Posterior cingulate gyrus (tissue), 11 donors: Measurements from ENCODE around the gene SLC5A9.
A peak's percentile ranks its signal among the peaks of the same experiment; 100 is the strongest.
"Not testable (repeated sequence)": the region's sequence is repeated elsewhere in the genome, so short reads cannot be mapped to it uniquely, and the experiment has no call there.

Experiments used
- DNase-seq, 10 donors: peaks; one replicate each; pipeline versions ENCODE4 v3.0.0 to v3.0.0-alpha.2; 2020 to 2021; ENCODE audit warnings: mixed read lengths in 3 of 10
- intact Hi-C: fragments of 100-400 bp; cut with DNase I; formaldehyde crosslinking; loops from one replicate; pipeline ENCODE4 v1.15.1; 2023

Gene SLC5A9

DNA sequence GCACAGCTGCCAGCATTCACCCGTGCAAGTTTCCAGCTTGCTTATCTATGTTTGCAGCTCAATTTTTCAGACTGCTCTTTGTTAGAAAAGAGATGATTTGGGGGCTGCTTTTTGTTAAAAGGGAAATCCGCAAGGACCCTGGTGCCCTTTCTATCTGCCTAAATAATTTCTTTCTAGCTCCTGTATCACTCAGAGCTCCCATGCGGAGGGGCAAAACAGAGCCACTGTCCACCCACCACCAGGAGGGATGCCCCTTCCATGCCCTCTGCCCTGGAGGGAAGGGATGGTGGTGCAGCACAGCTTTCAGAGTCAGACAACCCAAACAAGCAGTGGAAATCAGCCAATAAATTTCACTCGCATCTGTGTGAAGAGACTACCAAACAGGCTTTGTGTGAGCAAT lies 13.9 kb upstream of the SLC5A9 start:
- intact Hi-C loops = no loop called here
- no peak for DNase-seq

DNA sequence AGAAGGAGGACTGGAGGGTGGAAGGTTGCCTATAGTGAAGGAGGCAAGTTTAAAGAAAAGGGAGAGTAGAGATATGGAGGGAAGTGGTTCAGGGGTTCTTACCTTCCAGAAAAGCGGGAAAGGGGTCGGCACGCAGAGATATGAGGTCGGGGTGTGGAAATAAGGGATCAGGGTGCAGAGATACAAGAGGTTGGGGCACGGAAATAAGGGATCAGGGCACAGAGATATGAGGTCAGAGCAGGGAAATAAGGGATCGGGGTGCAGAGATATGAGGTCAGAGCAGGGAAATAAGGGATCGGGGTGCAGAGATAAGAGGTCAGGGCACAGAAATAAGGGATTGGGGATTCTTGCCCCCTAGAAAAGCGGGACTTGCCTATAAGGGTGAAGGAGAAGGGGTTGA lies 9.1 kb upstream of the SLC5A9 start:
- DNase-seq, intact Hi-C loops: not testable (repeated sequence)

DNA sequence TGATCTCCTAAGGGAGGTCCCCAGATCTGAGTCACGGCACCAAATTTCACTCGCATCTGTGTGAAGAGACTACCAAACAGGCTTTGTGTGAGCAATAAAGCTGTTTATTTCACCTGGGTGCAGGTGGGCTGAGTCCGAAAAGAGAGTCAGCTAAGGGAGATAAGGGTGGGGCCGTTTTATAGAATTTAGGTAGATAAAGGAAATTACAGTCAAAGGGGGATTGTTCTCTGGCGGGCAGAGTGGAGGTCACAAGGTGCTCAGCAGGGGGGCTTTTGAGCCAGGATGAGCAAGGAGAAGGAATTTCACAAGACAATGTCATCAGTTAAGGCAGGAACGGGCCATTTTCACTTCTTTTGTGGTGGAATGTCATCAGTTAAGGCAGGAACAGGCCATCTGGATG lies 8.2 kb upstream of the SLC5A9 start:
- DNase-seq, intact Hi-C loops: not testable (repeated sequence)

DNA sequence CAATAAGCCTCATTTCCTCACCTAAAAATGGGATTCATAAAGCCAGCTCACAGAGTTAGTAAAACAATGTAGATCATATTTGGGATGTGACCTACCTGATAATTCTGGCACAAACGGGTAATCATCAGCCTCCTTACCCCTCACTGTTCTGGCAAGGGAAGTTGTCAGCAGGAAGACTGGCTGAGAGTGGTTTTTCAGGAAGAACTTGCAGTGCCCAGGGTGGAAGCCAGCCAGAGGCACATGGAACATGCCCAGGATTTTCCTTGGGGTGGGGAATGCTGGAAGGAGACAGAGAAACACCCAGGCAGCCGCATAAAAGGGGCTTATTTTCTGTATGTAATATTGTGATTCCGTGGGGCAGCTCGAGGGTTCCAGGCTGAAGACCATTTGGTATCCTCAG lies 7.7 kb upstream of the SLC5A9 start:
- intact Hi-C loops = no loop called here
- DNase-seq = peak in 7 of 10 donors; percentile 20 to 88 (median 45)

DNA sequence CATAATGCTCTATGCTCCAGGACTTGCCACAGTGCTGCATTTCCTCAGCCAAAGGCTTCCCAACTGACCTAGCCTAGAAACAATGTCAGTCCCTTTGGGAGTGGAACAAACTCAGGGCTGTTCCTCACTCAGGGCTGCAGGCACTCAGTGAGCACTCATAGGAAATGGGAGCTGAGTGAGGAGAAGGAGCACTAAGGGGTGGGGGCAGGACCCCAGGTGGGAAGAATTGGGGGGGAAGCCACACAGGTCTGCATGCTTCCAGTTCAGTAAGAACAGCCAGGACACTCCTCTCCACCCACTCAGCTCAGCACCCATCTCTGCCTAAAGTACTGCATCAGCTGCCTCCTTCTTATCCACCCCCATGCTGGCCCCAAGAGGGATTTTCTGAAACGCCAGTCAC lies 7.3 kb upstream of the SLC5A9 start:
- intact Hi-C loops = no loop called here
- peak in 4 of 10 donors; percentile 11 to 42 (median 35) for DNase-seq

DNA sequence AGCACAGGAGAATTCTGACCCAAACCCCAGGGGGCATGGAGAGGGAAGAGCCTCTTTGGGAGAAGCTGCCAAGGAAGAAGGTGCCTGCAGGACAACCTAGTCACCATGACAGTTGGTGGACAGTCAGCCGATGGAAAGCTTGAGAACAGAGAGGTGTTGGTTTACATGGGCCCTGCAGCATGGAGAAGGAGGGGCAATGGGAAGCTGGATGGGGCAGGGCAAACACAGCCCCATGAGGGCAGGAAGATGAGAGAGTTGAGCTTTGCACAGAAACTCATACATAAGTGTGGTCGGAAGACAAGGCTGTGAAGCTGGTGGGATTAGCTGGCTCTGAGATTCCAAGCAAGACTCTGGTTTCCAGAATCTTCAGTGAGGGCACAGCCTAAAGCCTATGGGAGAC lies 6.6 kb upstream of the SLC5A9 start:
- intact Hi-C loops = no loop called here
- DNase-seq = no peak

DNA sequence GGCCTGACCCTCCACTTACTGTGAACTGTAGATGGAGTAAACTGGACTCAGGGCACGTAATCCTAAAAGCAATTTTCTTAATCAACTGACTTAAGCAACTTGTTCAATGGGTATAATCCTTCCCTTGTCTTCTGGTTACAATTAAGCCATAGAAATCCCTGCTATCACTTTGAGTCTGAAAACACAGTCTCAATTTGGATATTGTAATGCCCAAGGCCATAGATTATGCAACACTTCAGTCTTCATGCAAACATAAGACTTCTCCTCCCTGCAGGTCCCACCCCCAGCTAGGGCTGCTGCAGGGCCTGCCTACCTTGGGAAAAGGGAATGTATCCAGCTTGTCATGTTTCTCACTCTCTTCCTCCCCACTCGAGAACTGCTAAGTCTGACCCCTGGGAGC lies 6.2 kb upstream of the SLC5A9 start:
- no peak for DNase-seq
- intact Hi-C loops = no loop called here

DNA sequence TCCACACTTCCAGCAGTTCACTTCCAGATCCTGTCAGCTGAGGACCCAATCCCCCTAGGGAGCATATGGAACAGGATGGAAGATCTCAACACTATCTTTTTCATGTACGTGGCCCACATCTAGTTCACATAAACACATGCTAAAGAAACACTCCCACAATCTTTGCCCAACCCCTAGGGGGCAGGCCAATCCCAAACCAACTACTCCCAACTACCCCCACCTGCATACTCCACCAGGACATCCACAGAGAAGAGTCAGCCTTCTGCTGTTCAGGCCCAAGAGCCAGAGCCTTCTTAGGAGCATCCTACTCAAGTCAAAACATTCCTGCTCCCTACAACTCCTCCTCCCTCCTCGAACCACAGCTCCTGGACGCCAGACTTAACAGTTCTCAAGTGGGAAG lies 5.6 kb upstream of the SLC5A9 start:
- intact Hi-C loops = no loop called here
- no peak for DNase-seq

DNA sequence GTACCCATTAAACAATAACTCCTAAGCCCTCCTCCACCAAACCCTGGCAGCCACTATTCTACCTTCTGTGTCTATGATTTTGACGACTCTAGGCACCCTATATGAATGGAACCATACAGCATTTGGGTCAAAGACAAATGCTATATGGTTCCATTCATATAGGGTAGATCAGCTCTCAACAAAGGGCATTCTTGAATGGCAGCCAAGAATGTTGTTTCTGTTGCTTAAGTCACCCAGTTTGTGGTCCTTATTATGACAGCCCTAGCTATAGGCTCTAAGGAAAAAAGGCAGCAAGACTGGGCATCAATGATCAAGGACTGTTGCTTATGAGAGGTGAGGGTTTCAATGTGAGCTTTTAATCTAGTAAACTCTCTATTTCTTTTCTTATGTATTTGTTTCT lies 4.7 kb upstream of the SLC5A9 start:
- no peak for DNase-seq
- intact Hi-C loops = no loop called here

DNA sequence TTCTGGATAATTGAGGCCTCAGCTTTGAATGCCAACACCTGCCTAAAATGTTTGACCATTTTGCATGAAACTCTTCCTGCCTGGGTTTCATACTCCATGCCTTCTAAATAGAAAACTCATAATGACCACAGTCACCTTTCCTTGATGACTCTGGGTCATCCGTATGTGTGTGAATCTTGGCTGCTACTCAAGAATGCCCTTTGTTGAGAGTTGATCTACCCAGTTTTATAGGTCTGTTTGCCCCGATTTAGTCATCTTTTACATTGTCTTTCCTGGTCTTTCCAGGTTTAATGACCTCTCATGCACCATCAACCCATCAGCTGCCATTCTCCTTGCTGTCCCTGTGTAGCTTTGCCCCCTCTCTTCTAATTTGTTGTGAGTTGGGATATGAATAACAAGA lies 2.7 kb upstream of the SLC5A9 start:
- intact Hi-C loops = no loop called here
- DNase-seq = no peak

DNA sequence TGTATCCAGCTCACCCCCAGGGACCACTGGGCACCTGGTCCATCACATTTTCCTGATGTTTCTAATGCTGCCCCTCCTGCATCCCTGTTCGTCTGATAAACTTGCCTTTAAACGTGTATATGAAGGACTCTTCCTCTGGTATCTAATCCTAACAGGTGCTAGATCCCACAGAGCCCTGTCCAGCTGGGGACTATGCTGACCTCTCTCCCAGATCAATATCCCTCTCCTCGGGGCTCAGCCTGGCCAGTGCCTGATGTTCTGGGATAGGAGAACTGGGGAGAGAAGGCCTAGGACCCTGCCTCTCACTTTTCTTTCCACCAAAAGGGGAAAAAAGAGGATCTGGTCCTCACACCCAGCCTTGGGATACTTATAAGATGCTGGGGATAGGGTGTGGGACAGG lies 1.4 kb upstream of the SLC5A9 start:
- DNase-seq = no peak
- intact Hi-C loops = no loop called here

DNA sequence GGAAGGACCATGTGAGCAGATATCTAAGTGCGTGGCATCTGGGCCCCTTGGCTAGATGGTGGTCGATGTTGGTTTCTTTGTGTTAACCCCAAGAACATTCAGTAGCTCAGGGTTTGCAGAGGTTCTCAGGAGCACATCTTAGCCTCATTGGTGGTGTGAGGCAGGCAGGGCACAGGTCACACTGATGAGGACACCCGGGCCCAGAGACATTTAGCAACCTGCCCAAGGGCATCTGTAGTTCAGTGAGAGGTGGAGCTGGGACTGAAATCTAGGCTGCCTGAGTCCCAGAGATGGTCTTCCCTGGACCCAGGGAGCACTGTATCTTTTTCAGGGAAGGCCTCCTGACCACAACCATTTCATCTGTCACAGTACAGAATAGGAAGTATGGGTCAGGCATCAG lies 859 bp upstream of the SLC5A9 start:
- DNase-seq = no peak
- intact Hi-C loops = no loop called here

DNA sequence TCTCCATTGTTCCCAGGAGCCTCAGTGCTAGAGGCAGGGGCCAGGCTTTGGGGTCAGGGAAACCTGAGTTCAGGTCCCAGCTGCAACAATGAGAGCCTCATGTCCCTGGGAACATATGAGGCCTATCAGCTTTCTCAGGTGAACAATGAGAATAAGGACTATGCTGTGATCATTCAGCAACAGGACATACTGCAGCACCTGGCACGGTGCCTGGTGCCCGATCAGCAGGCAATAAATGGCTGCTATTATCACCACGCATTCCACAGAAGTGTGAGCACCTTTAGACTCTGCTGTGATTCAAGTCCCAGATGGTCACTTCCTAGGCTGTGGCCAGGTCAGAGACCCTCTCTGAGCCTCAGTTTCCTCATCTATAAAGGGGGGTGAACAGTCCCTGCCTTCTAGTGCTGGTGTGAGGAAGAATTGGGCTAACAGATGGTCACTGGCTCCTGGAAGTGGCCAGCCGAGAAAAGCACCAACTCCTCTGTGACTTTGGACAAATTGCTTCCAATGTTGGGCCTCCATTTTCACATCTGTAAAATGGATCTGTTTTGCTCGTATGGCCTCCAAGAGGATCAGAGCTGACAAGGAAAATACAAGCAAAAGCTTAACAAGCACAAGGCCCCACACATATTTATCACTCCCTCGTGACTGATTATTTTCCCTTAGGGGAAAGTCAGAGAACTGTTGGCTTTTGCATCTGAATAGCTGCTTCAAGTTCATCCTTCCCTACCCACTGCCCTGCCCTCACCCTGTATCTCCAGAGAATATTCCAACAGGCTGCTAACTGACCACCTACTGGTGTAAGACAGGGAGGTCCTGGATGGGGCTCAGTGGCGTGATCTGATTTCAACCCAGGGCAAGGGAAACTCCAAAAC lies 1.1 kb downstream of the SLC5A9 start:
- no peak for DNase-seq

DNA sequence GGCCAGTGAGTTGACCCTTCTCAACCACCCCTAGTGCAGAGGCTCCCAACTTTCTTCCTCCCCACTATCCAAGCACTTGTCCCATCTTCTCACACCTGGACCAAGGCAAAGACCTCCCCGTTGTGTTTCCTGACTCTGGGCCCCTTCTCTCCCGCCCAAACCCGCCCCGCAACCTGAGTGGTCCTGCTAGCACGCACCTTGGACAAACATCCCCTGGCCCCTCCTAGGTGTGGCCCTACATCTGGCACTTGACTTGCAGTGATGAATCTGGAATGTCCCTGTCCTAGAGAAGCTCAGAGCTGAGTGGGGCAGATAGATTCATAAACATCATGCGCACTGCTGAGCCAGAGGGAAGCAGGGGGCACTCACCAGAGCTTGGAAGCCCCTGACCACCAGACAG lies 2.3 kb downstream of the SLC5A9 start:
- no peak for DNase-seq

More for the DNA sequence above, 1.1 kb downstream of the SLC5A9 start:
- intact Hi-C loops = no loop called here

DNA sequence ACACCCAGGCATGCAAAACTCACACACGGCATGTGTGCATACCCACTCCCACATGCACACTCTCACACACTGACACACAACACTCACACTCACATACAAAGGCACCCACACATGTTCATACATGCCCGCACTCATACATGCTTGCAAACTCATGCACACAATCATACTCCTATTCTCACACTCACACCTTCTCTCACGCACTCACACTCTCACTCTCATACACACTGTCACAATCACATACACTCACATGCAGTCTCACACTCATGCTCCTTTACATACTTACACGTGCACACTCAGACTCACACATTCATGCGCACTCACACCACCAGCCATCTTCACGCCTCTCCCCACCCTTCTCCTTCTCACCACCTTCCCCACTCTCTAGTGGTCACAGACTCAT lies 3.1 kb downstream of the SLC5A9 start:
- intact Hi-C loops = no loop called here
- DNase-seq = no peak

More for the DNA sequence above, 2.3 kb downstream of the SLC5A9 start:
- intact Hi-C loops = no loop called here

DNA sequence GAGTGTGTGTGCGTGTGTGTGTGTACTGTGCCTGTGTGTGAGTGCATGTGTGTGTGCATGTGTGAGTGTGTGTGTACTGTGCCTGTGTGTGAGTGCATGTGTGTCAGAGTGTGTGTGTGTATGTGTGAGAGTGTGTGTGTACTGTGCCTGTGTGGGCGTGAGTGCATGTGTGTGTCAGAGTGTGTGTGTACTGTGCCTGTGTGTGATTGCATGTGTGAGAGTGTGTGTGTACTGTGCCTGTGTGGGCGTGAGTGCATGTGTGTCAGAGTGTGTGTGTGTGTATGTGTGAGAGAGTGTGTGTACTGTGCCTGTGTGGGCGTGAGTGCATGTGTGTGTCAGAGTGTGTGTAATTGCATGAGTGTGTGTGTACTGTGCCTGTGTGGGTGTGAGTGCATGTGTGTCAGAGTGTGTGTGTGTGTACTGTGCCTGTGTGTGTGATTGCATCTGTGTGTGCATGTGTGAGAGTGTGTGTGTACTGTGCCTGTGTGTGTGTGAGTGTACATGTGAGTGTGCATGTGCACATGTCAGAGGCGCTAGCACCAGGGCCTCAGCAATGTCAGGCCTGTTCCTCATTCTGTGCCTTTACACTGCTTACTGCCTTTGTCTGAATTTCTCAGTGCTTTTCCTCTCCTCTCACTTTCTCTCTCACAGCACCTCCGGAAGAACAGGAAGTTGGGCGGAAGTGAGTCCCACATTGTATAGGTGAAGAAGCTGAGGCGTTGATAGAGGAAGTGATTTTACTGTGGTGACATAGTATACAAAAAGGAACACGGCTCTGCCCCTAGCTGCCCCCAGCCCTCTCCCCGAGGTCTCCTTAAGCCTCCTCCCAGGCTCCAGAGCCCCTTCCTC lies 4.9 kb downstream of the SLC5A9 start:
- intact Hi-C loops = no loop called here
- DNase-seq = no peak

DNA sequence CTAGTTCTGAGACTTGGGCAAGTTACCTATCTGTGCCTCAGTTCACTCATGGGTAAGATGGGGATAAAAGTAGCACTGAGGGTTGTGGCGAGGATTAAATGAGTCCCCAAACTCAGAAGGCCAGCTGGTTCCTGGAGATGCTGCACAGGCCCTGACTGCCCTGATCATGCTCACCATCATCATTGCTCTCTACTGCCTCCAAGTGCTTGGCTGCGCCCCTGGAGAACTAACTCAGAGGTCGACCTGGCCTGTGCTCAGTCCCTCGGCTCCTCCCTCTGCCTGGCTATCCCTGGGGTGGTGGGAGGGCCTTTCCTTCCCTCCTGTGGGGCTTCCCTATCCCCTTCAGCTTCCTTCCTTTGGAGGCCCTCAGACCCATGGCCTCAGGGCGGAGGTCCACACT lies 5.6 kb downstream of the SLC5A9 start:
- intact Hi-C loops = no loop called here
- no peak for DNase-seq

DNA sequence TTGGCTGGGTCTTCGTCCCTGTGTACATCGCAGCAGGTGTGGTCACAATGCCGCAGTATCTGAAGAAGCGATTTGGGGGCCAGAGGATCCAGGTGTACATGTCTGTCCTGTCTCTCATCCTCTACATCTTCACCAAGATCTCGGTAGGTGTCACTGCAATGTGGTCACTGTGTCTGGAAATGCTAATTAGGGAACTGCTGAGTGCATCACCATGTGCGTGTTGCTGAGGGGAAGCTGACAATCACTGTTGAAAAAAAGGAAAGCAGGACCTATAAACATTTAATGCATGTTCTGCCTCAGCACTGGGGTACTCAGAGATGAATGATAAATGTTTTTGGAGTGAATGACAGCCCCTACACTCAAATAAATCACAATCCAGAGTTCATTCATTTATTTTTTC lies 6.8 kb downstream of the SLC5A9 start:
- DNase-seq = no peak
- intact Hi-C loops = no loop called here

DNA sequence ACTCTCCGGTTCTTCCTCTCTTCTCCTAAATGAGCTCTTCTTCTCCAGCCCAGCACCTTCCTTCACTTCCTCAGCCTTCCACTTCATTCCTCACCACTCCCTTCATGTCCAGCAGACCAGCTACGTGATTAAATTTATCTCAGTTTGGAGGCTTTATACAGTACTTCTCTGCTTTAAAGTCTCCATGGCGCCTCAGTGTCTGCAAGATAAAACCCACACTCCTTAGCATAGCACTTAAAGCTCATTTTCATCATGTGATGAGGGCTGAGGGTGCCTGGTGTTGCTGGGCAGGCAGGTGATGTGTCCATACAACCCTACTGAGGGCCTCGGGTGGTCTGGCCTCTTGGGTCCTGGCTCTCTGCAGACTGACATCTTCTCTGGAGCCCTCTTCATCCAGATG lies 7.7 kb downstream of the SLC5A9 start:
- intact Hi-C loops = no loop called here
- DNase-seq = no peak

DNA sequence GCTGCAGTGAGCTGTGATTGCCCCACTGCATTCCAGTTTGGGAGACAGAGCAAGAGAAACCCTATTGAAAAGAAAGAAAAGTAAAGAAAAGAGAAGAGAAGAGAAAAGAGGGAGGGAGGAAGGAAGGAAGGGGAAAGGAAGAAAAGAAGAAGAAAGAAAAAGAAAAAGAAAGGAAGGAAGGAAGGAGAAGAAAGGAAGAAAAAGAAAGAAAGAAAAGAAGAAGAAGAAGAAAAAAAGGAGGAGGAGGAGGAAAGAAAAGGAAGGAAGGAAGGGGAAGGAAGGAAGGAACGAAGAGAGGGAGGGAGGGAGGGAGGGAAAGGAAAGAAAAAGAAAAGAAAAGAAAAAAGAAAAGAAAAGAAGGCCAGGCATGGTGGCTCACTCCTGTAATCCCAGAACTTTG lies 10.2 kb downstream of the SLC5A9 start:
- DNase-seq = no peak
- intact Hi-C loops = no loop called here

DNA sequence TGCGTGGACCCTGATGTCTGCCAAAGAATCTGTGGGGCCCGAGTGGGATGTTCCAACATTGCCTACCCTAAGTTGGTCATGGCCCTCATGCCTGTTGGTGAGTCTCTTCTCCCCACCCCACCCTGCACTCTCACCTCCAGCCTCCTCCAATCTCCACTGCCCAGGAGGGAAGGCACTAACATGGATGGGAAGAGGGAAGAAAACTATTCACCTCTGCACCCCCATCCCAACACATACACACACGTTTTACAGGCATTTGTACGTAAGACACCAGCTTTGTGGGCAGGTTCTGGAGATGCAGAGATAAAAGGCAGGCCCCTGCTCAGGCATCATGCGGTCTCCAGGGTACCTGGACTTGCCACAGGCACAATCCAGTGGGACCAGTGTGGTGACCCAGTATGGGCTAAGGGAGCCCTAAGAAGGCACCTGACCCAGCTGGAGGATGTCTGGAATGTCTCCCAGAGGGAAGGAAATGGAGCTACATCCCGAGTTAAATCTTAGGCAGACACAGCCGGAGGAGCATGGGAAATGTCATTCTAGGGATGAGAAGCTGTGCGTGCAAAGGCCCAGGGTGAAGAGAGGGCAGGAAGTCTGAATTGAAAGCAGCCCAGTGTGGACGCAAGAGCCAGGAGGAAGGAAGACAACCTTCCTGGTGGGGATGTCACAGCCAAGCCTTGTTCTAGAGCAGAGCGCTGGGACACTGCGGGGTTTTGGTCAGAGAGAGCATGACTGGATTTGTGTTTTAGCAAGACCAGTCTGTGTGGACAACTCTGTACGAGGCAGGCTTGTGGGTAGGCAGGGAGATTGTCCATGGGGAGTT lies 11.4 kb downstream of the SLC5A9 start:
- intact Hi-C loops = no loop called here
- no peak for DNase-seq
